NOMO-1 treated with dmso at 0.1 percent for 144 hours (cell line): ENCODE measurements around the gene RXRA.
A peak's percentile ranks its signal among the peaks of the same experiment; 100 is the strongest.

ENCODE experiments used
- DNase-seq: peaks from one replicate; lab custom pipeline; 2025; ENCODE audit not compliant: unreplicated experiment; lab: John Stamatoyannopoulos, UW

RXRA gene

DNA sequence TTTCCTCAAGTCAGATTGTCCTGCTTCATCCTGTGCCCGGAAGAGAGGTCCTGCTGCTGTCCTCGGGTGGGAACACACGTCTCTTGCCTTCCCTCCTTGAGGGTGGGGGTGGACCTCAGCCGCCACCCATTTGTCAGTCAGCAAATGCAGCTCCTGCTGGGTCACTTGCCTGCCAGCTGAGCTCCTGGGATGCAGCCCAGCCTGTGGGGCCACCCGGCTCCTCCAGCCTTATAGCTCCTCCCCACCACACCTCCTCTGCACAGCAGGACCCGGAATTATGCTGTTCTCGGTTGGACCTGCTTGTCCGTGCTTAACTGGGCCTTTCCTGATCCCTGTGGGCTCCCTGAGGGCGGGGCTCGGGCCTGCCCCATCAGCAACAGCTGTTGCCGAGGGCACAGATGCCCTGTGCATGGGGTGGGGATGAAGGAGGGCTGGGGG lies 52.7 kb downstream of the RXRA start:
- DNase-seq, result no peak

DNA sequence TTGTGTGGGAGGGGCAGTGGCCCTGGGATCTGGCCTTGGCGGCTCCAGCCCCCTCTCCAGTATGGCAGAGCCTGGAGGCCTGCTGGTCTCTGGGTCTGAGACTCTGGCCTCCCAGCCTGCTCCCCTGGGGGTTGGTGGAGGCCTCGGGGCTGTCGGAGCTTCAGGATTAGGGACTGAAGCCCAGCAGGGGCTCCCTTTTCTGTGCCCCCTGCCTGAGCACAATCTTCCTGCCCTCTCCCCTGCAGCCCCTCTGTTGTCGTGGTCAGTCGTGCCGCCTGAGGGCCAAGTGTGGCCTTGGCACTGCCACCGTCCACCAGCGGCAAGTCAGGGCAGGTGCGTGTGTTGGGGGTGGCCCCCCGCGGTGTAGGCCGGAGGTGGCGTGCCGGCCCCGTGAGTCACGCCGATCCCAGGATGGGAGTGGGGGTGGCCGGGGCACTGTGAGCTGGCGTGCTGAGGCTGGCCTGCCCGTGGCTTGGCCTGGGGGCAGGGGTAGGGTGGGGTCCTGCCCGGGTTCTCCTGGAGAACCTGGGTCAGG lies 53.6 kb downstream of the RXRA start:
- no peak for DNase-seq

DNA sequence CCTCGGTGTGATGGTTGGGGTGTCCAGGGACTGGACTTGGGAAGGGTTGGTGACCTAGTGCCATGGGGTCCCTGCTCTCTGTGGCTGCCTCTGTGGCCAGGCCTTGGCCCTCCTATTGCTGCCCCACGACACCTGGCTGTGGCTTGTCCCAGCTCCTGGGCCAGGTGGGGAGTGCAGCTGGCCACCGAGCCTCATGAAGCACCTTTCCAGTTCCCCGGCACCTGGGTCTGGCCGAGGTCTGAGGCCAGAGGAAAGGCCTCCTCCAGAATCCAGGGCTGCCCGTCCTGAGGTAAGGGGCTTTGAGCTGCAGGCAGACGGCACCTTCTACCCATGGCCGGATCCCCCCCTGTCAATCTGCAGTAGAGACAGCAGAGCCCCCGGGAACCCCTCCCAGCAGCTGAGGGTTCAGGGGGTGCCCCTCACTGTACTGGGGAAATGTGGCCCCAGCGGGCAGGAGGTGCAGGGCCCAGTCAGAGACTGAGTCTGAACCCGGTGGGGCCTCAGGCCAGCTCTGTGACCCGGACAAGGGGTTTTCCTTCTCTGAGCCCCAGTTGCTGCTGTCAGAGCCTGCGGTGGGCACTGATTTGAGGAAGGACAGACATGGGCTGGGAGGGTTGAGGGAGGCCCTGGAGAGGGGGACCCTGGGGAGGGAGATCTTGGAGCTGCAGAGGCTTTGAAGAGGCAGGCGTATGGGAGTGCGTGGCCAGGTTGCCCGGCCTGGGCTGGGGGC lies 54.5 kb downstream of the RXRA start:
- DNase-seq, result no peak

- no peak for DNase-seq
These were observed 55.0 kb downstream of the RXRA start for GRCh38 chr9:134381272-134381661.

DNA sequence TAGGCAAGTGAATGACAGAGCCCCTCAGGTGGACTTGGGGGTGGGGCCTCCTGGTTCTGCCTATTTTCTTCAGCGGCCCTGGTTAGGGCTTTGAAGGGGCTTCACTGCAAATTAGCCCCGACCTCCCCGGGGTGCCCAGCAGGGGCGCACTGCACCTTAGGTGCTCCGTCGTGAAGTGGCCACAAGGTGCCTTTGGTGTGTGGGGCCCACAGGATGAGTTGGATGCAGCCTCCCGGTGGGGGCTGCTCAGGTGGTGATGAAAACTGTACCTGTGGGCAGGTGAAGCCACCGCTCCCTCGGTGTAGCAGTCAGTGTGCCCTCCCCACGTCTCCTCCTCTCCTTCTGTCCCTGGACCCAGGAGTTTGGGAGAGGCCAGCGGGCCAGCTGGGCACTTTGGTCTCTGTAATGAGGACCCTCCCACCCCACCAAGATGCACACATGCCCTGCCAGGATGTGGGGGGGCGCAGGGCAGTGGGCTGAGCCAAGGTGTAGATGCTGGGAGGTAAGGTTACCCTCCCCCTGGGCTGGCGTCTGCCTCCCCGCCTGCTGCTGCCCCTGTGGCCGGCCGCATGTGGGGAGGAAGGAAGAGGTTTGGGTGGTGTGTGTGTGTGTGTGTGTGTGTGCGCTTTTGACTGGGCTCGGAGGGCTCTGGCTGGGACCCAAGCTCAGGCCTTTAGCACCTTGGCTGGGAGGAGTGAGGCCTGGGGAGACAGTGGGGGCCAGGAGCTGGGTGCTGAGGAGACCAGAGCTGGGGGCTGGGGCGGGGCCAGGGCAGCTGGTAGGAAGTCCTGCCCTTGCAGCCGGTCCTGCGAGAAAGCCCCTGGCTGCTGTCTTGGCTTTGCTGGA lies 55.6 kb downstream of the RXRA start:
- DNase-seq, result peak; percentile 7

- no peak for DNase-seq
These were observed 56.5 kb downstream of the RXRA start for GRCh38 chr9:134382733-134383132.

- DNase-seq, result no peak
These were observed 56.9 kb downstream of the RXRA start for GRCh38 chr9:134383148-134383547.

DNA sequence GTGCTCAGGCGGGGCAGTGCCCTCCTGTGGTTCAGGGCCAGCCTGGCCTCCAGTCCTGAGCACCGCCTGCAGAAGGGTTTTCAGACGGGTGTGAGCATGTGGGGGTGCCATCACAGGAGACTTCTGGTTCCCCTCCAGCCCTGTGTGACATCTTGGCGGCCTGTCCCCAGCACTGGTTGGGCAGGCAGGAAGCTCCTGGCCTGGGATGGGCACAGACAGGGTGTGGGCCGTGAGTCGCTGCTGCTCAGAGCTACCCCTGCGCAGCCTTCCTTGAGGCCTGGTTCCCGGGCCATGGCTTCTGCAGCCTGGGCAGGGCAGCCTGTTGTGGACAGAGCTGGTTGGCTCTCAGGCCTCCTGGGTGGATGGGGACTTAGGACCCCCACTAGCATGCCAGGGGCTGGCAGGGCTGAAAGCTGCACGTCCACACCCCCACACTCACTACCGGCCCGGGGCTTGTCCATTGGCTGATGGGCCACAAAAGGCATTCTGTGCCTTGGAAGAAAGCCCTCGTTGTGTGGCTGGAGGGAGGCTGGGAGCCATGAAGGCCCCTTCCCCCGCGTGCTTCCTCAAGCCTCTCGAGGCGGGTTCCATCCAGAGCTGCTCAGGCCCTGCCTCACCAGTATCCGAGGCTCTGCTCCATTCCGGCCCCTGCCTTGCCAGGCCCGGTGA lies 58.7 kb downstream of the RXRA start:
- no peak for DNase-seq

DNA sequence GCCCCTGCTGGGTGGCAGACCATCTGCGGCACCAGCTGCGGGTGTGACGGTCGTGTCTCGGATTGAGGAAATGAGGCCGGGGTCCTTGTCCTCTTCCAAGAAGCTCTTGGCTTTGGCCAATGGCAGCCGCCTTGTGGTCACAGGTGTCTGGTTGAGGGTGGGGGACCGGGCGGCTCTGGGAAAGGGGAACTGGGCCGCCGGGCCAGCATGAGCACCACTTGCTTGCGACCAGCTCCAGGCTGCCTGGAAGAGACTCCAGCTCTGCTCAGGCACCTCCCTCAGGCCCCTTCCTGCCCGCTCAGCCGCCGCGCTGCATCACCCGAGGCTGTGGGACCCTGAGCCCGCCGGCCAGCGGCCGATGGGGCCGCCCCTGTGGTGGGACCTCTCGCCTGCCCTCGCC lies 59.7 kb downstream of the RXRA start:
- no peak for DNase-seq

GRCh38 chr9:134386951-134387831 lies 60.9 kb downstream of the RXRA start:
- no peak for DNase-seq

DNA sequence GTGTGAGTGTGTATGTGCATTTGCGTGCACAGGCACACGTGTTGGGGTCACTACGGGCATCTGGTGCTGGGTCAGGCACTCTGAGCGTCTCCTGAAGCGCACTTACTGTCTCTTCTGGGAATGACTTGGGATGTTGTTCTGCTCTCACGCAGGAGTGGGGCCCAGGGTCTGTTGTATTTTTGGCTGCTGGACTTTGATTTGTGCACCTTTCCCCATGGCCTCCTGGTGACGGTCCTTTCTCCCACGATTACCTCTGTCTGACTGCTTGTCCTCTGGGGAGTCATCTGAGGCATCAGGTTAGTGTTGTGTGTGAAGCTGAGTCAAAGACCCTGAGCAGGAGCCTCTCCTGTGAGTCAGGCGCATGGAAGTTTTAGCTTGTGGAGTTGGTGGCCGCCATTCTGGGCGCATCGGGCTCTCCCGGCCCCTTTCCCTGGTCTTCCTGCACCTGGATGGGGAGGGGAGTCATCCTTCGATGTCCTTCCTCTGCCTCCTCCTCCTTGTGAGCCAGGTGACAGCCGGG lies 62.1 kb downstream of the RXRA start:
- no peak for DNase-seq

DNA sequence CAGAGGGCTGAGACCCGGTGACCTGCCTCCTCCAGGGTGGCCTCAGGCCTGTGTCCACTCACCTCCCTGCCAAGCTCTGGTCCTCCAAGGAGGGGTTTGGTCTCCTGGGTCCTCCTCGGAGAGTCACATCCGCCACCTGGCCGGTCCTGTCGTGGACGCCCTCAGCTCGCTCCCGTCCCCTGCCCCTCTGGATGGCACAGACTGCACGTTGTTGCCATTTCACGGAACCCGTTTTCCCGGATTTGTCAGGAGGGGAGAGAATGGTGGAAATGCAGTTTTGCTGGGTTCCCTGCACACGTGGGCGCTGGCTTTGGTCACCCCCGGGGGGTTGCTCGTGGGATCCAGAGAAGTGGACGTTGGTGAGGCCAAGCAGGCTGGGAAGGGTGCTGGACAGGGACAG lies 62.7 kb downstream of the RXRA start:
- no peak for DNase-seq

GRCh38 chr9:134389642-134390041 lies 63.4 kb downstream of the RXRA start:
- no peak for DNase-seq

- DNase-seq, result no peak
These were observed 64.3 kb downstream of the RXRA start for GRCh38 chr9:134390537-134390936.

DNA sequence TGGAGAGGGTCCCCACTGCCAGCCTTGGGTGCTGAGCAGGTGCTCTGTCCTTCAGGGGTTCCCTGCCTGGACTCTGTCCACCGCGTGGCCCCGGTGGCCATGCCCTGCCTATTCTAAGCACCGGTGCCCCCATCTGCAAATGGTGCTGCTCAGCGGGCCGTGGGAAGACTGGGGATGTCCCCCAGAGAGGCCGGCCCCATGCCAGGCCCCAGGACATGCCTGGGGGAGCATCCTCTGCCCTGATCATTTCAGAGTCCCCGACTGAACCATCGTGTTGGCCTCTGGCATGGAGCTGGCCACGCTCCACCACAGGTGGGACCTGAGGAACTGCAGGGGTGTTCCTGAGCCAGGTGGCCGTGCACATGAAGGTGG lies 64.7 kb downstream of the RXRA start:
- no peak for DNase-seq

- no peak for DNase-seq
These were observed 65.3 kb downstream of the RXRA start for GRCh38 chr9:134391319-134392231.

- DNase-seq, result no peak
These were observed 66.6 kb downstream of the RXRA start for GRCh38 chr9:134392900-134393299.

GRCh38 chr9:134393582-134394280 lies 67.5 kb downstream of the RXRA start:
- DNase-seq, result no peak

DNA sequence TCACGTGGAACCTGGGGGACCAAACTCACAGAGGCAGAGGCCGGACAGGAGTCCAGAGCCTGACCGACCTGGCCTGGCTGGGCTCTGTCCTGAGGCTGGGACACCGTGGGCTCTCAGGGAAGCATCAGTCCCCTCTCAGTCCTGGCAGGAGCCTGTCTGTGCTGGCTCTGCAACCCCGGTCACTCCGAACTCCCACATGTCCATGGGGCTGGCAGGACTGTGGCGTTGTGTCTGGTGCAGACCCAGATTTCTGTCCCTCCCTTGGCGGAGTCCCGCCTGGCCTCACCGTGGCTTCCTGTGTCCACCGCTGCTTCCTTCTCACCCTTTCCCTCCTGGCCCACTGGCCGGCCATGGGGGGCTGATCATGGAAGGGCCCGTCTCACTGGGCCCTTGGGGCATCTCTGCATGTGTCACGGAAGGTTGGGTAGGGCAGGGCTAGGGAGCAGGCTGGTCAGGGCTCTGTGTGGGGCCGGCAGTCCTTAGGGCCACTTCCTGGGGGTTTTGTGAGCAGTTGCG lies 68.8 kb downstream of the RXRA start:
- no peak for DNase-seq
